ENCODE measurements around the gene GPX1. TPM values are rescaled to one million over a fixed set of nuclear protein-coding genes. Genes with fewer than 3 reads are reported as not detected.
A peak's percentile ranks its signal among the peaks of the same experiment; 100 is the strongest.

GPX1 gene
- polyA plus RNA-seq, 3 donors: 1,287 to 2,105 (median 1,394) TPM

- H3K4me2 ChIP-seq (replicated peaks; ENCODE audit: extremely low read depth, low read length, poor library complexity, severe bottlenecking): peak overlapping the region; percentile 62
- peak in 1 of 3 donors; percentile 26 for DNase-seq
- peak overlapping the region in 1 of 3 experiments; percentile 53 for H3K4me3 ChIP-seq (replicated peaks in 1 of 3; ENCODE audit: low read depth in 2 of 3, low read length in 3 of 3)
- peak overlapping the region; percentile 99 to 100 (median 99) for H3K27ac Mint-ChIP-seq
- H3K9me3 ChIP-seq (replicated peaks in 1 of 2; ENCODE audit: control insufficient read depth in 1 of 2, insufficient read depth in 1 of 2, low read length in 2 of 2): no peaks in the 10 kb centered on the region
- intact Hi-C loops (cut with micrococcal nuclease): no loop called here
- no peak overlapping the region for H2AFZ ChIP-seq (ENCODE audit: insufficient read depth, low read depth, low read length, poor library complexity, severe bottlenecking)
- H3K4me1 ChIP-seq (ENCODE audit: control insufficient read depth in 1 of 2, insufficient read depth in 2 of 2, low read length in 2 of 2): peaks cover 81 to 92% of the 10 kb centered on the region in 2 donors
- H3K79me2 ChIP-seq (ENCODE audit: insufficient read depth, low read length): peaks cover 63% of the 10 kb centered on the region
- peak overlapping the region; percentile 94 to 97 for H3K27ac ChIP-seq (ENCODE audit: low read depth in 1 of 2, low read length in 2 of 2)
- peaks cover 0 to 5% (median 0%) of the 10 kb centered on the region in 7 donors for H3K9me3 Mint-ChIP-seq
- peak overlapping the region; percentile 14 to 85 for H3K4me3 Mint-ChIP-seq
- H3K27me3 ChIP-seq (ENCODE audit: control insufficient read depth in 2 of 2, insufficient read depth in 2 of 2, low read length in 2 of 2): no peaks in the 10 kb centered on the region
- TF ChIP-seq, protein P1, sequence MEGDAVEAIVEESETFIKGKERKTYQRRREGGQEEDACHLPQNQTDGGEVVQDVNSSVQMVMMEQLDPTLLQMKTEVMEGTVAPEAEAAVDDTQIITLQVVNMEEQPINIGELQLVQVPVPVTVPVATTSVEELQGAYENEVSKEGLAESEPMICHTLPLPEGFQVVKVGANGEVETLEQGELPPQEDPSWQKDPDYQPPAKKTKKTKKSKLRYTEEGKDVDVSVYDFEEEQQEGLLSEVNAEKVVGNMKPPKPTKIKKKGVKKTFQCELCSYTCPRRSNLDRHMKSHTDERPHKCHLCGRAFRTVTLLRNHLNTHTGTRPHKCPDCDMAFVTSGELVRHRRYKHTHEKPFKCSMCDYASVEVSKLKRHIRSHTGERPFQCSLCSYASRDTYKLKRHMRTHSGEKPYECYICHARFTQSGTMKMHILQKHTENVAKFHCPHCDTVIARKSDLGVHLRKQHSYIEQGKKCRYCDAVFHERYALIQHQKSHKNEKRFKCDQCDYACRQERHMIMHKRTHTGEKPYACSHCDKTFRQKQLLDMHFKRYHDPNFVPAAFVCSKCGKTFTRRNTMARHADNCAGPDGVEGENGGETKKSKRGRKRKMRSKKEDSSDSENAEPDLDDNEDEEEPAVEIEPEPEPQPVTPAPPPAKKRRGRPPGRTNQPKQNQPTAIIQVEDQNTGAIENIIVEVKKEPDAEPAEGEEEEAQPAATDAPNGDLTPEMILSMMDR (IDR thresholded peaks at IDR 0.05): no peak
- peaks cover 8 to 17% of the 10 kb centered on the region in 2 donors for H3K36me3 ChIP-seq (replicated peaks in 1 of 2; ENCODE audit: control insufficient read depth in 1 of 2, insufficient read depth in 2 of 2, low read length in 2 of 2)
- peaks cover 77% of the 10 kb centered on the region for H3K4me1 Mint-ChIP-seq
- peaks cover 27 to 31% of the 10 kb centered on the region in 2 donors for H3K36me3 Mint-ChIP-seq
- H3K27me3 Mint-ChIP-seq (ENCODE audit: low read depth in 3 of 3): peaks cover 2 to 5% (median 2%) of the 10 kb centered on the region in 3 donors
- H4K20me1 ChIP-seq (ENCODE audit: insufficient read depth, low read length): peaks cover 25% of the 10 kb centered on the region
- peak overlapping the region; percentile 70 for H3K9ac ChIP-seq (ENCODE audit: insufficient read depth, low read length, poor library complexity, severe bottlenecking)
- WGBS (ENCODE audit: insufficient coverage): 49% methylated on average over 4 of the region's 5 CpGs
Measured at GRCh38 chr3:49352890-49353421, 5.2 kb downstream of the GPX1 start.

- H3K27ac Mint-ChIP-seq: peak overlapping the region; percentile 99 to 100 (median 99)
- Histone ChIP-seq H4K20me1 (ENCODE audit: insufficient read depth, low read length) (peaks cover 19% of the 10 kb centered on the region), H3K27me3 (ENCODE audit: control insufficient read depth in 2 of 2, insufficient read depth in 2 of 2, low read length in 2 of 2) (no peaks in the 10 kb centered on the region), H3K27ac (ENCODE audit: low read depth in 1 of 2, low read length in 2 of 2) (peak overlapping the region; percentile 94 to 97), H2AFZ (ENCODE audit: insufficient read depth, low read depth, low read length, poor library complexity, severe bottlenecking) (no peak overlapping the region), H3K79me2 (ENCODE audit: insufficient read depth, low read length) (peaks cover 57% of the 10 kb centered on the region), H3K9ac (ENCODE audit: insufficient read depth, low read length, poor library complexity, severe bottlenecking) (peak overlapping the region; percentile 70), H3K4me3 (replicated peaks in 1 of 3; ENCODE audit: low read depth in 2 of 3, low read length in 3 of 3) (peak overlapping the region in 1 of 3 experiments; percentile 53), H3K9me3 (replicated peaks in 1 of 2; ENCODE audit: control insufficient read depth in 1 of 2, insufficient read depth in 1 of 2, low read length in 2 of 2) (no peaks in the 10 kb centered on the region), H3K4me1 (ENCODE audit: control insufficient read depth in 1 of 2, insufficient read depth in 2 of 2, low read length in 2 of 2) (peaks cover 88 to 98% of the 10 kb centered on the region in 2 donors), H3K4me2 (replicated peaks; ENCODE audit: extremely low read depth, low read length, poor library complexity, severe bottlenecking) (peak overlapping the region; percentile 62), H3K36me3 (replicated peaks in 1 of 2; ENCODE audit: control insufficient read depth in 1 of 2, insufficient read depth in 2 of 2, low read length in 2 of 2) (peaks cover 8 to 17% of the 10 kb centered on the region in 2 donors)
- H3K36me3 Mint-ChIP-seq: peaks cover 22 to 26% of the 10 kb centered on the region in 2 donors
- peak in 2 of 3 donors; percentile 73 to 79 for DNase-seq
- H3K27me3 Mint-ChIP-seq (ENCODE audit: low read depth in 3 of 3): peaks cover 2 to 5% (median 2%) of the 10 kb centered on the region in 3 donors
- TF ChIP-seq, protein P1 (IDR thresholded peaks at IDR 0.05): no peak
- peak overlapping the region; percentile 73 to 85 for H3K4me3 Mint-ChIP-seq
- peaks cover 79% of the 10 kb centered on the region for H3K4me1 Mint-ChIP-seq
- WGBS (ENCODE audit: insufficient coverage): 0% methylated on average over 1 of the region's 2 CpGs
- peaks cover 0 to 4% (median 0%) of the 10 kb centered on the region in 7 donors for H3K9me3 Mint-ChIP-seq
- intact Hi-C loops (cut with micrococcal nuclease): no loop called here
Measured at GRCh38 chr3:49352281-49352680, 5.9 kb downstream of the GPX1 start.

Data from CD14-positive monocyte (primary cell).